Stimulated activated CD8-positive, alpha-beta memory T cell treated with anti-CD3 and anti-CD28 coated beads, Interleukin-2, amount 100 ng/mL, for 1 hour (primary cell): ENCODE measurements around the gene DHX35.

Experiments used
- DNase-seq, 2 donors: peaks; one replicate each; pipeline ENCODE4 v3.0.0-alpha.2; 2020; ENCODE audit warnings: low read depth in 2 of 2

Gene DHX35

DNA sequence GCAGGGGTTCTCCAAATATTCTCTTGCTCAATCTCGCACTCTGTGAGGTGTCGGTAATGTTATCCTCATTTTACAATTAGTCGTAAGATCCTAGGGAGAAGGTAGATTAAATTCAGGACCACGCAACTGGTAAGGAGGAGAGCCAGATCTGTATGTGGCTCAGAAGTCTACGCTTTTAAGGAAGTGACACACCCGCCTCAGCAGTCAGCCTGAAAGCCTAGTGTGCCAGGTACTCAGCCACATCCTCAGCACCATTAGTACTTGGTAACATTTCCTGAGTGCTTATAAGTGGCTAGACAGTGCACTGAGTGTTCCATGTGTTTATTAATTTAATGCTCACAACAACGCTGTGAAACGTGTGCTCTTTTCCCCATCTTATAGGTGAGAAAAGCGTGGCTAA lies 63.7 kb downstream of the DHX35 start:
- no peak for DNase-seq

DNA sequence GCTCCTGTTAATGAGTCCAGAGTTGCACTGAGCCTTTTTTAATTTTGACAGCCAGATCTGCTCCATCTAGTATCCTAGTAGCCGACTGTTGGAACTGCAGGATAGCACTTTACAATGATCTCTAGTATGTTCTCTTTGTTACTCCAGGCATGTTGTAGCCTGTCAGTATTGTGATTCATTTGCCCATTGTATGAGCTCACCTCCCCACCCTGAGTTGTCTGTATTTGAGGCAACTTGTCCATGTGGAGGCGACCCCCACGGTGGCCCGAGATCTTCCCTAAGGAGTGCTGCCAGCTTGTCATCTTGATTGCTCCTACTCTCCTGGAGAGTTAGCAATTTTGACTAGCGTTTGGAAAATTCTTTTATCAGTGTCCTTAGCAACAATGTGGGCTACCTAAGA lies 67.2 kb downstream of the DHX35 start:
- DNase-seq: no peak

DNA sequence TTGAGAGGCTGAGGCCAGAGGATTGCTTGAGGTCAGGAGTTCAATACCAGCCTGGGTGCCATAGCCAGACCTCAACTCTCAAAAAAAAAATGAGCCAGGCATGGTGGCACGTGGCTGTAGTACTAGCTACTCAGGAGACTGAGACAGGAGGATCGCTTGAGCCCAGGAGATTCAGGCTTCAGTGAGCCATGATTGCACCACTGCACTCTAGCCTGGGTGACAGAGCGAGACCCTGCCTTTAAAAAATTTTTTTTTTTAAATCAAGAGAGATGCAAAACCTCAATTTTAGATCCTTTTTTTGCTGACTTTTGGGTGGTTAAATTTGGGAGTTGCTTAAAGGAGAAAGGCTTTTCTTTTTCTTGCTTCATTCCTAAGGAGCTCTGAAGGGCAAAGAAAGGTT lies 70.9 kb downstream of the DHX35 start:
- no peak for DNase-seq

DNA sequence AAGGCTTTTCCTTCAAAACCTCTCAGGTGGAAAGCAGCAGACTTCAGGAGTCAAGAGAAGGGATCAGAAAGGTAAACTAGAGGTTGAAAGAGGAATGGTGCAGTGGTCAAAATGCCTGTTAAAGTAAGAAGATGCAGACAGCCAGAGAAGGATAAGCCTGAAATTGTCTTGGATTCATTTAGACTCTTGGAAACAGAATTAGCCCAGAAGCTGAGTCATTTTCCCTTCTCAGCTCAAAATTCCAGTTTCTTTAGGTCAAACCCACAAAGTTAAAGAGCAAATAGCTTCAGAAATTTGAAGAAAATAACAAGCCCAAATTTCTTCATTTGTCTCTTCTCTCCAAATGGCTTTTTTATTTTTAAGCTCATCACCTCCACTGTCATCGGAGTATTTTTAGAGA lies 73.9 kb downstream of the DHX35 start:
- no peak for DNase-seq

DNA sequence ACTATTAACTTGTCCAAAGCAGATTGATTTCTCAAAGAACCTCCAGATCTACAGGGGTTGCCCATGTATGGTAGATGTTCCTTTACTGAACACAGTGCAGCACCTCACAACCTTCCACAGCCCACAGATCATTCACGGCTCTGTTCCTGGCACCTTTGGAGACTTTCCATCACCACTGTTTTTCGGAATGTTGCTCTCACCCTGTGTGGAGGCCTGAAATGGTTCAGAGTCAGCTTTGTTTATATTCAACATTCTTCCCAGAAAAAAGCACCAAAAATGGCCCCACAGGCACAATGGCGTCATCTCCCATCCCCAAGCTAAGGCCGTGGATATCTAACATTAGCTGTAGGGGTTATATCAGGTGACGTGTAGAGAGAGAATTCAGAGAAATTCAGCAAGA lies 74.7 kb downstream of the DHX35 start:
- DNase-seq: no peak

DNA sequence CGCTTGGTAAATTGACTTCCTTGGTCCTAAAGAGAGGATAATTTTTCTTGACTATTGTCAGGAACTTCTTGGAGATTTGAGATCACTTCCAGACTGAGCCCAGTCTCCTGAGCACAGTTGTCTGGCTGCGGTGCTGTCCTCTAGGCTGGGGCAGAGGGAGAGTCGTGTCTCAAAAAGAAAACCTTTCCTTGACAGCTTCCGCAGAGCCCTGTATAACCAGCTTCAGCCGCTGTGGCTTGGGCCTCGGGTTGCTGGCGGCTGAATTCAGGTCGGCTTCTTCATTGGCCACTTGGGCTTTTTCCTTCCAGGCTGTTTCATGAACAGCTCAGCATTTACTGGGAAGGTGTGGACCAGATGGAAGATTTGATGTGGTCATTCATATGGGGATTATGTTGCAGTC lies 75.9 kb downstream of the DHX35 start:
- DNase-seq: no peak

DNA sequence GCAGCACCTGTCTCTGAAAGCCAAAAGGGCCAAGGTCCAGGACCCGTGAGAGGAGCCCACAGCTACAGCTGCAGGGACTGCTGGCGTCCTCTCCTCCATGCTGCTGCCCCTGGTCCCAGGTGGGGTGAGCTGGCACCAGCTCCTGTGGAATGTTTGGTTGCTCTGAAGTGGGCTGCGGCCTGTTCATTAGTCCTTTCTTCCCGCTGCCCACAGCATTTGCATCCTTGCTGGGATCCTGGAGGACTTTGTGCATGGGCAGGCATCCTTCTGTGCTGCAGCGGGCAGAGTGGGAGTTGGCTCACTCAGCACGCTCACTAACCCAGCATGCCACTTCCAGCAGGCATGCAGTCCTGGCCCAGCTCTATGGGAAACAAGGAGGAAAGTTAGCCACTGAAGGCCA lies 76.4 kb downstream of the DHX35 start:
- DNase-seq: no peak

DNA sequence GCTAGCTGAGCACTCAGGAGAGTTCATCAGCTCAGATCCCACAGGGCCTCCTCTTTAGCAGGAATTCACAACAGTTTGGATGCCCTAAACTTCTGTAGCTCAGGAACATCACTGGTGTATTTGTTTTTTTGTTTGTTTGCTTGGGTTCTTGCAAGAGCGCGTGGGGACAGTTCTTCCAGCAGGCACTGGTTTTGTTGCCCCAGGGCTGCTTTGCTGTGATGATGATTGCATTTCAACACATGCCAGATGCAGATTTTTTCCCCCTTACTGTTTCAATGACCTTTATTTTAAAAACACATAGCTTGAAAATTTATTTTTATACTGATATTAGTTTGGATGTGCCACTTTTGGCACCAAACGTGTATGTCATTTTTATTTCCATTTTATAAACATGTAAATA lies 77.1 kb downstream of the DHX35 start:
- DNase-seq: no peak

DNA sequence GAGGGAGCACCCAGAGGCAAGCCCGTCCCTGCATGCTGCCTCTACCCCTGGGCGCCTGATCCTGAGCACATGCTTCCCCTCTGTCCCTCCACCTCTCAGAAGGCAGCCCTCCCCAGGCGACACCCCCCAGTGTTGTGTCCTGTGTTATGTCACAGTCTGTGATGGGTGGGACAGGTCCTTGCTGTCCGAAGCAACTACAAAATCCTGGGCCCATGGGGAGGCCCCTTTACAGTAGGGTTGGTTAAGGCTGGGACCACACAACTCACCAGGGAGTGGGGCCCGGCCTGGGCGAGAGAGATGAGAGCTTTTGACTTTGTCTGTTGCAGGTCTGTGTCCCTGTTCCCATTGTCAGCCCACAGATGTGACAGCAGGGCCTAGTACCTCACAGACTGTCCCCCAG lies 78.0 kb downstream of the DHX35 start:
- no peak for DNase-seq

DNA sequence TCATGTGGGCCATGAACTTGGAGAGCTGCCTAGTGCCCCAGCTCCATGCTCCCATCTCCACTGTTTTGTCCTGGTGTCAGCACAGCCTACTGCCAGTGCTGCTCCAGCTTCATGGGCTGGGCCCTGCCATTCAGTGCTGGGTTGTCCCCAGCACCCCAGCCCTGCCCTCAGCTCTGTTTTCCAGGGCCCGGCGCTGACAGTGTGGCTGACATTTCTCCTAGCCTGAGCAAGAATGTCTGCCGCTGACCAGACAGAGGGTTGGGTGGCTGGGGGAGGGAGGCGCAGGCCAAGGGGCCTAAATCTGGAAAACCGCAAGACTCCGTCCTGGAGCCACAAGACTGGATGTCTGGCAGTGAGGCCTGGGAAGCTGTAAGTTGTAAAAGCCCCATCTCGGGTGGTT lies 78.9 kb downstream of the DHX35 start:
- DNase-seq: no peak

DNA sequence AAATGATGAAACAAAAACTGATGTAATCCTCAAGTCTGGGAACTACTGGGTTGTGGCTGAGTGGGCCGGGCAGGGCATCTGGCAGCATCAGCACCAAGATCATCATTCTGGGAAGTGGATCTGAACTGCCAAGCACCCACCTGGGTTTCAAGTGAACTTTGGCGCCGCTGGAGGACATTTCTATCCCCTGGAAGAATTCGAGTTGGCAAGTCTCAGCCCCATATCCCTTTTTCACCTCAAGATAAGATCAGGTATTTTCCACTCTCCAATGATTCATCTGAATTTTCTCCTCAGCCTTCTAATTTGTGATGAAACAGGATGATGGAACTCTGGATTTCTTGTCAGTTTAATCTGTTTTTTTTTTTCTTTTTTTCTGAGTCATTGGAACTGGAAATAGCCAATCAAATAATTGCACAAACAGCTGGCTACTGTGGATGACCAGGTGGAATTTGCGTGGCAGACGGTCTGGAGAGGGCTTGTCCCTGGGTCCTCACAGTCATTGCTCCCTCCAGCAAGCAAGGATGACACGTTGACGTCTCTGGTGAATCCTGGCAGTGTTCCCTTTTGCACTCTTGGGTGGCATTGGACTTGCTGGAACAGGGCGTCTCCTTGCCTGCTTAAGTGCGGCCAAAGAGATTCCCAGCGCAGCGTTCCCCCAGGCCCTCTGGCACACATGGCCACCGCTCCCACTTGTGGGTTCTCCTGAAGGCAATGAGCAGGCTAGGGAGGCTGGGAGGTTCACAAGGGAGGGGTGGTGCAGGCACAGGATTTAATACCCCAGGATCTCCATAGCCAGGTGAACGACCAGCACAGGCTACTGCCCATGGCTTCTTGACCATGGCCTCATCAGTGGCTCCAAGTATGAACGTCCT lies 80.4 kb downstream of the DHX35 start:
- no peak for DNase-seq

DNA sequence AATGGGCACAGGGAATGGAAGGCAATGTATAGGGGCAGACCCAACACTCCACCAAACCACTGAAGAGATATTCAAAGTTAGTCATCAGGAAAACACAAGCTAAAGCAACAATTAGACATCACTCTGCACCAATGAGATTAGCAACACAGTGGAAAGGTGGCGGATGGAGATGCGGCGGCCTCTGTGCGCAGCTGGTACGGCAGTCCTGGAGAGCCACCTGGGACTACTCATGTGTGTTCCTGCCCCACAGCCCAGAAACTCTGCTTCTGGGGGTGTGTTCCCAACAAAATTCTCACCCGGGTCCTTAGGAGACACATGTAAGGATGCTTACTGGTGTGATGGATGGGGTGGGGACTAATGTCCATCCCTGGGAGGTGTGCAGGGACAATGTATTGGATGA lies 82.4 kb downstream of the DHX35 start:
- DNase-seq: no peak

DNA sequence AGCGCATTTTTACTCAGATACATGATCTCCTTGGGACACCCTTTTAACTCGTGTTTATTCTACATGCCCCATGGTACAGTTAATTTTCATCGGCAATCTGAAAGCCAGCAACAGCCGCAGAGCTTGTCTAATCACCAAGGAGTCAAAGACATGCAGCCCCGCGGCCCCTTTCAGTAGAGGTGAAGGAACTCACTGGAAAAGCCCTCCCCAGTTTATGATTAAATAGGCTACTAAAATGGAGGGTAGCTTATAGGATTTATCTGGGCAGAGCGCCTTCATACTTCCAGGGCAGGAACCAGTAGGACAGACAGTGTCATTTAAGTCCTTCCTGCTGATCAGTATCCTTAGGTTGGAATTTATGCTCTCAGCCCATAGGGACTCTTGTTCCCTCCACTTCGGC lies 83.5 kb downstream of the DHX35 start:
- no peak for DNase-seq

DNA sequence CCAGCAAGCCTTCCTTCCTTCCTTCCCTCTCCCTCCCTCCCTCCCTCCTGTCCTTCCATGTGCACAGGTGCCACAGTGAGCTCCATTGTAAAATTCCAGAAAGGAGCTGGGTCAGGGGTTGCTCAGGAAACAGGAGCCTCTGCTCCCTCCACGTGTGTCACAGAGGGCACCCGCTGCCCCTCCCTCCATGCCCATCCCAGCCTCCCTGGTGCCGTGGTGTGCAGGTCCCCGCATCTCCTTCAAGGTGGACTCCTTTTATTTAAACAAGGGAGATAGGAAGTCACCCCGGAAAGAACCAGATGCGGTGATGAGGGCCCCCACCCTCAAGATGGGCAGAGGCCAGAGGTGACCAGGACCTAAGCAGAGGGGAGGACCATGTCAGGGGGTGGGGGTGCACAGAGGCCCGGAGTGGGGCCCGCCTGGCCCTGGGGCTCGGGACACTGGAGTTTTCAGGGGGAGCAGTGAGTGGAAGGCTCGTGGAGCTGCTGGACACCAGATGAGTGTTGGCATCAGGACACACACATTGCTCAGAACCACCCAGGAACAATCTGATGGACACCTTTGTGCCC lies 85.4 kb downstream of the DHX35 start:
- DNase-seq: no peak

DNA sequence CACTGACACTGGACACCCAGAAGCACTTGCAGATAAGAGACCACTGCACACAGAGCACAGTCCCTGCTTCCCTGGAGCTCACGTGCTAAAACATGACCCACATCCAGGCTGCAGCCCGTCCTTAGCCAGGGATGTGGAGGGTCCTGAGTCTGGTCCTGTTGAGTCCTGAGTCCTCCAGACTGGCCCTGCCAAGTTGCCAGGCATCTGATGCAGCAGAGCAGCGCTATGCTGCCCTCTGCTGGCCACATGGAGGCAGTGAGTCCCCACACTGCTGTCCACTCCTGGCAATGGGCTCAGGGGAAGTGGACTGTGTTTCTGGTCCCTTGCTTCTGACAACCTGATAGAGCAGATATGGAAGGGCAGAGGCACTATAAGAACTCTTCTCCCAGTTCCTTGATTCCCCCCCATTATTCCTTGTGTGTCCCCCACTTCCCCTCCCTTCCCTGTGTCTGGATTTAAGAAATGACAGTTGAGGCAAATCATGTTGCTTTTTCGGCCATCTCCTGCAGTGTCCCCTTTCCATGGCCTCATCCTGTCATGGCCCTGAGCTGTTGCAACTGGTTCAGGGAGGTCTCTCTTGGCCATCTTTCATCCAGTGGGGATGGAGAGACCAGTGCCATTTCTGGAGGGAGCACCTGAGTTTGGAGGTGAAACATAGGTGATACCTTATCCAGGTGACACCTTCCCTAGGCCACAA lies 86.0 kb downstream of the DHX35 start:
- peak; percentile 33 to 41 for DNase-seq

DNA sequence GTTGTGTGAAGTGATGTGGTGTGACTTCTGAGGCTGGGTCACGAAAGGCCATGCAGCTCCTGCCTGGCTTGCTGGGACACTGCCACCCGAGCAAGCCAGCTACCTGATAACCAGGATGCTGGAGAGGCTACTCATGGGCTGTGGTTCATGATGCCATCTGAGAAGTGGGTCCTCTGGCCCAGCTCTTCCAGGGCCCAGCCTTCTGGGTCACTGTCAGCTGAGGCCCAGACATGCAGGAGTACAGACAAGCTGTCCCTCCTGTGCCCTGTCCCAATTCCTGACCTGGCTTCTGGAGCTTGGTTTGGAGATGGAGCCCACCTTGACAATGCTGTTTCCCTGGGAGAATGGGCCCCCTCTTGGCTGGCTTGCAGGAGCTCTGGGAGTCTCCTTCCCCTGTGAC lies 87.0 kb downstream of the DHX35 start:
- no peak for DNase-seq

DNA sequence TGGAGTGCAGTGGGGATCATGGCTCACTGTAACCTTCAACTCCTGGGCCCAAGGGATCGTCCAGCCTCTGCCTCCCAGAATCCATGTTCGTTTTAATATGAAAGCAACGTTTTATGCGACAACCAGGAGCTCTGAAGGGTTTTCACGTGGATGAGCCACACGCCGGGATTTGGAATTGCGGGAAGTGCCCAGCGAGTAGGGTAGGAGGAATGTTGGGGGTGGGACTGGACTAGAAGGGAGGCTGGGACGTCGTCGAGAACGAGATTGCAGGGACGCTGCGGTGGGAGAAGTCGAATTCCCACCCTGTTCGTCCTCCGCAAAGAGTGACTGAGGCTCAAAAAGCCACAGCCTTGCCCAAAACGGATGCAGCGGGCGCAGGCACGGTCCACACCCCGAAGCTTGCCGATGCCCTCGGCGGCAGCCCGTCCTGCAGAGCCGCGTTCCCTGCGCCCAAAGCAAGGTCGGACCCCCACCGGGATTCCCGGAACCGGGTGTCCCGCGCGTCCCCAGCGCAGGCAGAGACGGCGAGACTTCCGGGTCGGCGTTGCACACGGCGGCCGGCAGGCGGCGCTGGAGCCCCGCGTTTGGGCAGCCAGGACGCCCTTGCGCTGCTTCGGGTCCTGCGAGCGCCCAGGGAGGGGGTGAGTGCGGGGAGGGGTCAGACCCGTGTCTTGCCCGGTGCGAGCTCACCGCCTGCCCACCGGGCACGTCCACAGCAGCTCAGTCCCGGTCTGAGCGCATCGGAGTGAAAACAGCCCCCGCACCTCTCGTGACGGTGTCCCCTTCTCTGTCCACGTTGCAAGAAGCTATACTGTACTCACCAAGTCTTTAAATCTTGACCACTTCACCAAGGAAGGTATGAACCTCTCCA lies 87.8 kb downstream of the DHX35 start:
- DNase-seq: peak; percentile 49 to 54

DNA sequence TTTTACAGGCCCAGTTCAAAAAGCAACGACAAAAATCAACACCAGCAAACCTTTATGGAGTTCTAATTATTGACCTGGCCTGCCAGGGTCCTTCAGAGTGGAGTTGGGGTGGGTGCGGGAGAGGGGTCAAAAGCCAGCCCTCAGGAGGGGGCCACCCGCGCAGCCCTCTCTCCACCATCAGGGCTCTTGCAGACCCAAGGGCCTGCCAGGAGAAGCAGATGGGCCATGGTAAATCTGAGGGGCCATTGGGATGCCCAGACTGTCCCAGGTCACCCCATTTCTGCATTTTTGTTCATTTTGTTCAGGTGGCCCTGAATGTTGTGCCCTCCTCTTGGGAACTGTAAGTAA lies 88.4 kb downstream of the DHX35 start:
- no peak for DNase-seq

DNA sequence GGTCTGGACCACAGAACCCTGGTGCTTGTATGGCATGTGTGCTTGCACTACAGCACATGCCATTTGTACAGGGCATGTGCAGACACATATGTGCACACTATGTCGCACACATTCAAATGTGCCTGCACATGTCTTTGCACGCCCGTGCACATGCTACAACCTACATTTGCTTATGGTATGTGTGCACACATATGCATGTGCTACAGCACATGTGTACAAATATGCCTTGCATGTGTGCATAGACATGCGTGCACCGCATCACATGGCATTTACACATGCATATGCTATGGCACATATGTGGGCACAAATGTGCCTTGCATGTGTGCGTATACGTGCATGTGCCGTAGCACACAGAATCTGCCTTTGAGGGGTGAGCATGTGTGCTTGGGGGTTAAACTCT lies 90.5 kb downstream of the DHX35 start:
- DNase-seq: no peak

DNA sequence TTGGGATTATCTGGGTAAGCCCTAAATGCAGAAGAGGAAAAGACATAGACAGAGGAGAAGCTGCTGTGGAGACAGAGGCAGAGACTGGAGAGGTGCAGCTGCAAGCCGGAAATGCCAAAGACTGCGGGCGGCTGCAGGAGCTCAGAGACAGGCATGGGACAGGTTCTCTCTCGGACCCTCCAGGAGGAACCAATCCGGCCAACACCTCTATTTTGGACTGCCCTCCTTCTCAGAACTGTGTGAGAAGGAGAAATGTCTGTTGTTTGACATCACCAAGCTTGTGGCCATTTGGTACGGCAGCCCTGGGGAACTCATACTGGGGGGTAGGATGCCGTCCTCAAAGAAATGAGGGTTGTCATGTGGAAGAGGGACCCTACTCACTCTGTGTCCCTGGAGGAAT lies 95.0 kb downstream of the DHX35 start:
- DNase-seq: no peak

DNA sequence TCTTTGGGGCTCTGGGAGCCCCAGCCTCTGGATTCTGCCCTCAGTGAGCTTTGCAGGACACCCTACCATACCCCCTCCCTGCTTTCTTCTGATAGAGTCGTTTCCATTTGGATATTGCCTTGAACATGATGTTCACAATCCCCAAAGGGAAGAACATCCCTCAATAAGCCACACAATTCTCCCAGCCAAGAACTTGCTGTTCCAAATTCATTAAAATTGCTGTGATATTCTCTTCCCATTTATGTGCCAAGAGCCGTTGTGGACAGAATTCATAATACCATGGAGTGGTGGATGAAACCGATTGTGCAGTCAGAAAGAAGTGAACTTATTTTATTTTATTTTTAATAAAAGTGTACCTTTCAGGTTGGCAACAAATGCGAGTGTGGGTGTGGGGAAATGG lies 95.8 kb downstream of the DHX35 start:
- DNase-seq: no peak

DNA sequence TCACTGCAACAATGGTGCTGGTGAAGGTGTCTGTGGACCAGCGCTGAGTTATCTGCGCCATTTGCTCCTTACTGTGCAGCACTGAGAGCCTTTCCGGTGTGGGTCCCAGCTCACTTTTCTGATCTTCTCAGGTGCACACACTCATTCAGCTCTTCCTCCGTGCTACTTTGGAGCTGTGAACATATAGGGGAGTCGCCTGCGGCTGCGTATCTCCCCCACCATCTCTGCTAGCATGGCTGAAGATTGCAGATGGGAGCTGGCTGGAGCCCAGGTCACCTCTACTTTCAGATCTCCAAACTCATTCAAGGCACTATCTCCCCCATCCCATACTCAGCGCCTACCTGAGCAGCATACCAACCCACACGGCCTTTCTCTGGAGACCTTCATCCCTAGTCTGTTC lies 96.9 kb downstream of the DHX35 start:
- DNase-seq: no peak
